K562 (cell line): Measurements from ENCODE around the gene ISM1. TPM values are rescaled to one million over a fixed set of nuclear protein-coding genes. Genes with fewer than 3 reads are reported as not detected.

Experiments used
- ATAC-seq: fragments of 200-7000 bp; cut with Tn5 transposase; 3 replicates; pipeline ENCODE4 v1.9.1; 2020; ENCODE audit warnings: moderate library complexity
- BruUV-seq: library from RNA; stranded (reverse); fragments of 400-500 nt; replicated peaks from 2 replicates; lab custom pipeline; 2021; lab: Mats Ljungman, UMichigan
- CTCF ChIA-PET: fragments of 300-600 bp; formaldehyde crosslinking; extraction: SDS; loops from one replicate; lab custom pipeline; 2021; ENCODE audit warnings: low intra/inter-chr PET ratio; lab: Yijun Ruan, JAX
- POLR2A ChIA-PET: fragments of 300-600, 350-650 bp; sonication (Branson Sonifier 250); formaldehyde crosslinking; extraction: SDS; loops from one replicate; lab custom pipeline; 2021; ENCODE audit warnings: antibody characterized with exemption, inconsistent platforms; lab: Yijun Ruan, JAX
- DNase-seq, 4 experiments: peaks; one replicate each; pipeline versions ENCODE4 v3.0.0 to v3.0.0-alpha.2; 2011 to 2018; ENCODE audit warnings: low spot score in 3 of 4, mixed read lengths in 3 of 4; ENCODE audit errors: extremely low read depth in 1 of 4
- FAIRE-seq: peaks from 2 replicates; lab custom pipeline; 2011; peaks lifted over from hg19 to GRCh38; lab: Jason Lieb, UNC
- H2AFZ ChIP-seq: 2 replicates; pipeline ENCODE4 v1.6.0; 2011; ENCODE audit warnings: low read depth, low read length, control low read depth, inconsistent platforms
- H3K27ac ChIP-seq: fragments of 200-600 bp; 3 replicates; pipeline ENCODE4 v1.8.0; 2011; ENCODE audit warnings: low read depth, mild to moderate bottlenecking, control low read depth, inconsistent platforms, low read length, moderate library complexity, mixed read lengths; ENCODE audit errors: extremely low read depth
- H3K27me3 ChIP-seq, 2 experiments: fragments of 300-600 bp in 1 of 2; 2 replicates in 1 of 2; 3 replicates in 1 of 2; pipeline versions ENCODE4 v1.6.0 to v1.8.0; 2011; ENCODE audit warnings: inconsistent platforms in 2 of 2, low read length in 2 of 2, mild to moderate bottlenecking in 1 of 2, mixed read lengths in 1 of 2, moderate library complexity in 1 of 2; ENCODE audit not compliant: control insufficient read depth in 2 of 2, insufficient read depth in 2 of 2
- H3K36me3 ChIP-seq: fragments of 300-600 bp; 3 replicates; pipeline ENCODE4 v1.8.0; 2011; ENCODE audit warnings: mild to moderate bottlenecking, low read length, inconsistent platforms; ENCODE audit not compliant: control insufficient read depth, insufficient read depth
- H3K4me1 ChIP-seq, 2 experiments: fragments of 200-600 bp in 1 of 2; replicated peaks in 1 of 2; 2 replicates in 1 of 2; 3 replicates in 1 of 2; pipeline versions ENCODE4 v1.5.1 to v1.8.0; 2011; ENCODE audit warnings: inconsistent platforms in 2 of 2, low read length in 2 of 2, mild to moderate bottlenecking in 1 of 2, mixed read lengths in 1 of 2, moderate library complexity in 1 of 2; ENCODE audit not compliant: control insufficient read depth in 2 of 2, insufficient read depth in 2 of 2
- H3K4me2 ChIP-seq: 2 replicates; pipeline ENCODE4 v1.6.1; 2011; ENCODE audit warnings: low read length, control low read depth, inconsistent platforms, mixed read lengths; ENCODE audit not compliant: insufficient read depth
- H3K4me3 ChIP-seq: fragments of 200-600 bp; sonication (generic), shearing (Covaris generic); 2 replicates; pipeline ENCODE4 v1.5.1; 2016; ENCODE audit warnings: control low read depth, inconsistent platforms
- H3K79me2 ChIP-seq: fragments of 200-600 bp; 3 replicates; pipeline ENCODE4 v1.8.0; 2011; ENCODE audit warnings: low read length, inconsistent platforms; ENCODE audit not compliant: control insufficient read depth, insufficient read depth
- H3K9ac ChIP-seq, 2 experiments: 2 replicates each; pipeline versions ENCODE4 v1.6.0 to v1.6.1; 2011; ENCODE audit warnings: low read depth in 2 of 2, low read length in 2 of 2, control low read depth in 1 of 2, inconsistent platforms in 1 of 2, mild to moderate bottlenecking in 1 of 2, mixed read lengths in 1 of 2; ENCODE audit not compliant: insufficient read depth in 1 of 2
- H3K9me1 ChIP-seq: one replicate; pipeline ENCODE4 v1.6.0; 2011; ENCODE audit warnings: inconsistent platforms, mild to moderate bottlenecking, low read length, moderate library complexity; ENCODE audit not compliant: control insufficient read depth, insufficient read depth
- H3K9me3 ChIP-seq: replicated peaks from 2 replicates; pipeline ENCODE4 v1.5.1; 2011; ENCODE audit warnings: low read depth, low read length, inconsistent platforms; ENCODE audit not compliant: control insufficient read depth, insufficient read depth
- H4K20me1 ChIP-seq: replicated peaks from 2 replicates; pipeline ENCODE4 v1.6.1; 2011; ENCODE audit warnings: low read length, inconsistent platforms, mixed read lengths; ENCODE audit not compliant: control insufficient read depth, insufficient read depth
- ELF4 ChIP-seq: fragments of 450-650 bp; formaldehyde crosslinking; IDR thresholded peaks from 2 replicates; pipeline ENCODE4 v1.4.0; 2022; ENCODE audit warnings: missing genetic modification characterization
- L3MBTL2 ChIP-seq: fragments of 450-650 bp; IDR thresholded peaks from 2 replicates; pipeline ENCODE4 v1.6.1; 2016; ENCODE audit warnings: mild to moderate bottlenecking, moderate library complexity
- MEIS2 ChIP-seq: fragments of 450-650 bp; IDR thresholded peaks from 2 replicates; pipeline ENCODE4 v1.6.1; 2014; ENCODE audit warnings: mild to moderate bottlenecking; ENCODE audit not compliant: partially characterized antibody
- MTF1 ChIP-seq: fragments of 250-450 bp; sonication (Bioruptor Pico); IDR thresholded peaks from 2 replicates; pipeline ENCODE4 v1.9.0; 2021; ENCODE audit warnings: moderate library complexity, mild to moderate bottlenecking, inconsistent platforms, borderline replicate concordance
- SMAD3 ChIP-seq: fragments of 450-650 bp; formaldehyde crosslinking; conservative IDR thresholded peaks from 2 replicates; pipeline ENCODE4 v1.4.0; 2020; ENCODE audit warnings: mild to moderate bottlenecking
- SNIP1 ChIP-seq: fragments of 450-650 bp; IDR thresholded peaks from 2 replicates; pipeline ENCODE4 v1.7.1; 2017; ENCODE audit warnings: low read depth, mild to moderate bottlenecking
- STAT5A ChIP-seq: IDR thresholded peaks from 2 replicates; pipeline ENCODE4 v1.6.1; 2012; ENCODE audit warnings: low read length, inconsistent platforms, borderline replicate concordance
- TEAD1 ChIP-seq, 2 experiments: fragments of 450-650 bp in 1 of 2; sonication (generic) in 1 of 2; formaldehyde crosslinking; IDR thresholded peaks; 2 replicates each; pipeline versions ENCODE4 v1.4.0 to v1.8.0; 2020 to 2022; ENCODE audit warnings: mild to moderate bottlenecking in 2 of 2, missing genetic modification reagents in 1 of 2
- ZNF175 ChIP-seq: fragments of 200-800 bp; sonication (Bioruptor generic); IDR thresholded peaks from 2 replicates; pipeline ENCODE4 v1.6.1; 2016; ENCODE audit warnings: low read depth, mild to moderate bottlenecking, missing genetic modification characterization, missing compliant biosample characterization
- ZNF644 ChIP-seq: fragments of 200-800 bp; sonication (Bioruptor generic); IDR thresholded peaks from 2 replicates; pipeline ENCODE4 v1.6.1; 2016; ENCODE audit warnings: low read depth, missing genetic modification characterization, missing compliant biosample characterization
- ZNF668 ChIP-seq: fragments of 250-450 bp; sonication (Bioruptor Pico); IDR thresholded peaks from 2 replicates; pipeline ENCODE4 v1.8.0; 2022; ENCODE audit warnings: mild to moderate bottlenecking, inconsistent platforms
- WGBS: fragments of 100-300 bp; shearing (Covaris generic); methylation state at CpG from one replicate; pipeline ENCODE4 v1.1.6; 2016; ENCODE audit warnings: low coverage, mixed read lengths; ENCODE audit not compliant: insufficient coverage; ENCODE audit errors: missing lambda C conversion rate; 5-methylcytosine and 5-hydroxymethylcytosine counted together
- in situ Hi-C: fragments of 300-500 bp; cut with MboI; formaldehyde crosslinking; loops from 4 replicates; pipeline ENCODE4 v1.15.0; 2018; ENCODE audit warnings: inconsistent platforms, mixed read lengths
- intact Hi-C: fragments of 100-400 bp; cut with micrococcal nuclease; formaldehyde crosslinking; loops from 2 replicates; pipeline ENCODE4 v1.14.2; 2022
- polyA plus RNA-seq, 8 experiments: library from polyadenylated mRNA; depleted of rRNA in 4 of 8; stranded (reverse) in 5 of 8; unstranded in 3 of 8; fragments of >200 nt; fragmentation: Nextera tagmentation in 2 of 8; fragmentation: Illumina TruSeq in 1 of 8; extraction: Ambion mirVana in 2 of 8; extraction: Trizol in 1 of 8; gene quantifications; 2 replicates each; pipeline versions ENCODE4 v1.2.1 to v1.2.3, GENCODE V29; 2011 to 2014; ENCODE audit warnings: inconsistent platforms in 1 of 8, missing spikeins in 1 of 8
- total RNA-seq, 7 experiments: library from RNA; depleted of rRNA in 6 of 7; stranded (reverse); fragments of >200 nt in 6 of 7; fragmentation: Illumina TruSeq in 2 of 7; extraction: Trizol in 2 of 7; gene quantifications; 2 replicates each; pipeline versions ENCODE4 v1.2.1 to v1.2.3, GENCODE V29; 2011 to 2021; ENCODE audit warnings: low replicate concordance in 1 of 7
- TF ChIP-seq, protein P1 (sequence below): fragments of 450-650 bp; IDR thresholded peaks from 2 replicates; pipeline ENCODE4 v1.6.1; 2014; ENCODE audit warnings: low read depth, mild to moderate bottlenecking, moderate library complexity, borderline replicate concordance
- TF ChIP-seq, protein P2 (sequence below): sonication (generic); formaldehyde crosslinking; IDR thresholded peaks from 2 replicates; pipeline ENCODE4 v1.8.0; 2022; ENCODE audit warnings: missing genetic modification reagents, mild to moderate bottlenecking, moderate library complexity, borderline replicate concordance
- TF ChIP-seq, protein P3 (sequence below): sonication (generic); formaldehyde crosslinking; IDR thresholded peaks from 2 replicates; pipeline ENCODE4 v1.8.1; 2023; ENCODE audit warnings: mild to moderate bottlenecking, missing genetic modification reagents
- TF ChIP-seq, protein P4 (sequence below): sonication (generic); formaldehyde crosslinking; IDR thresholded peaks from 2 replicates; pipeline ENCODE4 v1.8.1; 2022; ENCODE audit warnings: missing genetic modification reagents

Gene ISM1
- total and polyA plus RNA-seq, 9 of the 15 experiments (the other 6 are each of a cell fraction or from before 2014, with no cell fraction given) = not detected

DNA sequence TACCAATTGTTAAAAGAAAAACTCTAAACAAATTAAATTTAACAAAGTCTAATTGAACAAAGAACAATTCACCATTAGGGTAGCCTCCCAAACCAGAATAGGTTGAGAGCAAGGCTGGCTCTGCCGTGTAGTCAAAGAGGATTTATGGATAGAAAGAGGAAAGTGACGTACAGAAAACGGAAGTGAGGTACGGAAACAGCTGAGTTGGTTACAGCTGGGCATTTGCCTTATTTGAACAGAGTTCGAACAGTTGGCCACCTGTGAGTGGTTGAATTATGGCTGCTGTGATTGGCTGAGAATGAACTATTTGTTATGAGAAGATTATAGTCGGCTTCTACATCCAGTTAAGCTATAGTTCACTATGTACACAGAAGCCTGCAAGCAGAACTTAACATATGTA is 18.5 kb upstream of the ISM1 start:
- Histone ChIP-seq H2AFZ (no peak overlapping the region), H3K9ac (no peak overlapping the region), H3K4me1 (no peaks in the 10 kb centered on the region), H3K27ac (no peak overlapping the region), H3K36me3 (no peaks in the 10 kb centered on the region), H3K79me2 (no peaks in the 10 kb centered on the region), H4K20me1 (no peaks in the 10 kb centered on the region), H3K9me3 (no peaks in the 10 kb centered on the region), H3K27me3 (no peaks in the 10 kb centered on the region), H3K4me2 (no peak overlapping the region), H3K9me1 (no peaks in the 10 kb centered on the region), H3K4me3 (no peak overlapping the region)
- BruUV-seq = no TSS peak
- TF ChIP-seq, protein P1, sequence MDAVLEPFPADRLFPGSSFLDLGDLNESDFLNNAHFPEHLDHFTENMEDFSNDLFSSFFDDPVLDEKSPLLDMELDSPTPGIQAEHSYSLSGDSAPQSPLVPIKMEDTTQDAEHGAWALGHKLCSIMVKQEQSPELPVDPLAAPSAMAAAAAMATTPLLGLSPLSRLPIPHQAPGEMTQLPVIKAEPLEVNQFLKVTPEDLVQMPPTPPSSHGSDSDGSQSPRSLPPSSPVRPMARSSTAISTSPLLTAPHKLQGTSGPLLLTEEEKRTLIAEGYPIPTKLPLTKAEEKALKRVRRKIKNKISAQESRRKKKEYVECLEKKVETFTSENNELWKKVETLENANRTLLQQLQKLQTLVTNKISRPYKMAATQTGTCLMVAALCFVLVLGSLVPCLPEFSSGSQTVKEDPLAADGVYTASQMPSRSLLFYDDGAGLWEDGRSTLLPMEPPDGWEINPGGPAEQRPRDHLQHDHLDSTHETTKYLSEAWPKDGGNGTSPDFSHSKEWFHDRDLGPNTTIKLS = no peak
- TF ChIP-seq, protein P2, sequence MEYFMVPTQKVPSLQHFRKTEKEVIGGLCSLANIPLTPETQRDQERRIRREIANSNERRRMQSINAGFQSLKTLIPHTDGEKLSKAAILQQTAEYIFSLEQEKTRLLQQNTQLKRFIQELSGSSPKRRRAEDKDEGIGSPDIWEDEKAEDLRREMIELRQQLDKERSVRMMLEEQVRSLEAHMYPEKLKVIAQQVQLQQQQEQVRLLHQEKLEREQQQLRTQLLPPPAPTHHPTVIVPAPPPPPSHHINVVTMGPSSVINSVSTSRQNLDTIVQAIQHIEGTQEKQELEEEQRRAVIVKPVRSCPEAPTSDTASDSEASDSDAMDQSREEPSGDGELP (CRISPR knock-in tag) = no peak
- TF ChIP-seq TEAD1 (CRISPR knock-in tag; IDR thresholded peaks at IDR 0.05) (no peak), ZNF175 (no peak), MTF1 (no peak), STAT5A (no peak), ELF4 (CRISPR knock-in tag) (no peak), SNIP1 (no peak), MEIS2 (no peak), SMAD3 (no peak), ZNF668 (CRISPR knock-in tag) (no peak), ZNF644 (tag) (no peak), L3MBTL2 (no peak)
- TF ChIP-seq, protein P3, sequence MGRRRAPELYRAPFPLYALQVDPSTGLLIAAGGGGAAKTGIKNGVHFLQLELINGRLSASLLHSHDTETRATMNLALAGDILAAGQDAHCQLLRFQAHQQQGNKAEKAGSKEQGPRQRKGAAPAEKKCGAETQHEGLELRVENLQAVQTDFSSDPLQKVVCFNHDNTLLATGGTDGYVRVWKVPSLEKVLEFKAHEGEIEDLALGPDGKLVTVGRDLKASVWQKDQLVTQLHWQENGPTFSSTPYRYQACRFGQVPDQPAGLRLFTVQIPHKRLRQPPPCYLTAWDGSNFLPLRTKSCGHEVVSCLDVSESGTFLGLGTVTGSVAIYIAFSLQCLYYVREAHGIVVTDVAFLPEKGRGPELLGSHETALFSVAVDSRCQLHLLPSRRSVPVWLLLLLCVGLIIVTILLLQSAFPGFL (CRISPR knock-in tag) = no peak
- TF ChIP-seq, protein P4, sequence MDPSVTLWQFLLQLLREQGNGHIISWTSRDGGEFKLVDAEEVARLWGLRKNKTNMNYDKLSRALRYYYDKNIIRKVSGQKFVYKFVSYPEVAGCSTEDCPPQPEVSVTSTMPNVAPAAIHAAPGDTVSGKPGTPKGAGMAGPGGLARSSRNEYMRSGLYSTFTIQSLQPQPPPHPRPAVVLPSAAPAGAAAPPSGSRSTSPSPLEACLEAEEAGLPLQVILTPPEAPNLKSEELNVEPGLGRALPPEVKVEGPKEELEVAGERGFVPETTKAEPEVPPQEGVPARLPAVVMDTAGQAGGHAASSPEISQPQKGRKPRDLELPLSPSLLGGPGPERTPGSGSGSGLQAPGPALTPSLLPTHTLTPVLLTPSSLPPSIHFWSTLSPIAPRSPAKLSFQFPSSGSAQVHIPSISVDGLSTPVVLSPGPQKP = no peak
- intact Hi-C loops (no loop called here), in situ Hi-C loops (no loop called here)
- FAIRE-seq (no peak), DNase-seq (no peak), ATAC-seq (no peak)
- POLR2A ChIA-PET = no interaction called here
- whole genome bisulfite sequencing = 0% methylated on average over 6 of the region's 6 CpGs
- CTCF ChIA-PET = no interaction called here
